ENCODE data around the gene CHCHD3. TPM values are rescaled to one million over a fixed set of nuclear protein-coding genes. Genes with fewer than 3 reads are reported as not detected.

Gene CHCHD3
- total and polyA plus RNA-seq, 12 donors: 12.3 to 113 (median 54.2) TPM

DNA sequence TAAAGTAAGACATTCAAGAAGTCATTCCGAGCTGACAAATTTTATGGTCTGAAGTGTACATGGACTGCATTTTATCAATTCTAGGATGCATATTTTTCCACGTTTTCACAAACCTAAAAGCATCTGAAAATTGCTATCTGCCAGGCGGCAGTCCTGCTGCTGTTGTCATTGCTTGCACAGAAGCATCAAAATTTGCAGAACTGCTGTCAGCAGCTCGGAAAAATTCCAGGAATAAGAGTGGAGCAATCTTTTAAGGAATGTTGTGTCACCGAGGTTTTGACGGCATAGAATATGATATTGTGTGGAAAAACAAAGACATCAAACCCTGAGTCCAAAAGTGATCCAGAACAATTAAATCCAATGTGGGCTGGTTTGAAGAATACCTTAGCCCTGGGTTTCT is 61.4 kb downstream of the CHCHD3 start:
- no peaks in the 10 kb centered on the region for H3K27me3 ChIP-seq
- DNase-seq: no peak
- intact Hi-C loops (cut with DNase I): no loop called here
- no peaks in the 10 kb centered on the region for H3K9me3 ChIP-seq (replicated peaks in 1 of 3)
- no peak for TF ChIP-seq POLR2A (IDR thresholded peaks at IDR 0.05)
- TF ChIP-seq, protein P1, sequence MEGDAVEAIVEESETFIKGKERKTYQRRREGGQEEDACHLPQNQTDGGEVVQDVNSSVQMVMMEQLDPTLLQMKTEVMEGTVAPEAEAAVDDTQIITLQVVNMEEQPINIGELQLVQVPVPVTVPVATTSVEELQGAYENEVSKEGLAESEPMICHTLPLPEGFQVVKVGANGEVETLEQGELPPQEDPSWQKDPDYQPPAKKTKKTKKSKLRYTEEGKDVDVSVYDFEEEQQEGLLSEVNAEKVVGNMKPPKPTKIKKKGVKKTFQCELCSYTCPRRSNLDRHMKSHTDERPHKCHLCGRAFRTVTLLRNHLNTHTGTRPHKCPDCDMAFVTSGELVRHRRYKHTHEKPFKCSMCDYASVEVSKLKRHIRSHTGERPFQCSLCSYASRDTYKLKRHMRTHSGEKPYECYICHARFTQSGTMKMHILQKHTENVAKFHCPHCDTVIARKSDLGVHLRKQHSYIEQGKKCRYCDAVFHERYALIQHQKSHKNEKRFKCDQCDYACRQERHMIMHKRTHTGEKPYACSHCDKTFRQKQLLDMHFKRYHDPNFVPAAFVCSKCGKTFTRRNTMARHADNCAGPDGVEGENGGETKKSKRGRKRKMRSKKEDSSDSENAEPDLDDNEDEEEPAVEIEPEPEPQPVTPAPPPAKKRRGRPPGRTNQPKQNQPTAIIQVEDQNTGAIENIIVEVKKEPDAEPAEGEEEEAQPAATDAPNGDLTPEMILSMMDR (IDR thresholded peaks at IDR 0.05): no peak
- no peak overlapping the region for H3K27ac ChIP-seq
- no peaks in the 10 kb centered on the region for H3K36me3 ChIP-seq (replicated peaks in 1 of 2)
- WGBS, 4 donors: 92 to 94% (median 93%) methylated on average over 6 of the region's 6 CpGs
- H3K4me3 ChIP-seq: no peak overlapping the region
- no peaks in the 10 kb centered on the region for H3K4me1 ChIP-seq (replicated peaks in 1 of 2)

DNA sequence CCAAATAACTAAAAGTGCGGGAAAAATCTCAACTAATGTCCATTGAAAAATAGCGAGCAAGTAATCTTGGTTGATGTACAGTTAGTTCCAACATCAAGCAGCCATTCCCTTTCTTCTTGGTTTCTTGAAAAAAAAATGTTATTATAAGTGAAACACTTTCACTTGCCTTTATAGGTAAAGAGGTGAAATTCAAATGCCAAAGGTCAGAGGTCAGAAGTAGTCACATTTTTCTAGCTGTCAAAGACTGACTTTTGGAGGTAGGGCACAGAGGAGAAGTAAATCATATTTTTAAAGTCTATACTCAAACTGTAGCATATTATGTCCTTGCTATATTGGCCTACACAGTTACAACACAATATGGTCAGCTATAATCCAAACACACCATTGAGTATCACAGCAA is 62.3 kb downstream of the CHCHD3 start:
- no peaks in the 10 kb centered on the region for H3K36me3 ChIP-seq (replicated peaks in 1 of 2)
- TF ChIP-seq, protein P1 (IDR thresholded peaks at IDR 0.05): no peak
- no peak for TF ChIP-seq POLR2A (IDR thresholded peaks at IDR 0.05)
- H3K27me3 ChIP-seq: no peaks in the 10 kb centered on the region
- H3K4me3 ChIP-seq: no peak overlapping the region
- intact Hi-C loops (cut with DNase I): no loop called here
- H3K9me3 ChIP-seq (replicated peaks in 1 of 3): no peaks in the 10 kb centered on the region
- no peak for DNase-seq
- no peak overlapping the region for H3K27ac ChIP-seq
- H3K4me1 ChIP-seq (replicated peaks in 1 of 2): no peaks in the 10 kb centered on the region
- 96 to 99% (median 99%) methylated on average over 2 of the region's 2 CpGs for WGBS, 4 donors

GRCh38 chr7:133016604-133017003 is 65.3 kb downstream of the CHCHD3 start:
- Histone ChIP-seq H3K9me3 (replicated peaks in 1 of 3) (no peaks in the 10 kb centered on the region), H3K4me1 (replicated peaks in 1 of 2) (no peaks in the 10 kb centered on the region), H3K27me3 (no peaks in the 10 kb centered on the region), H3K4me3 (no peak overlapping the region), H3K36me3 (replicated peaks in 1 of 2) (no peaks in the 10 kb centered on the region), H3K27ac (no peak overlapping the region)
- TF ChIP-seq POLR2A (IDR thresholded peaks at IDR 0.05): no peak
- TF ChIP-seq, protein P1 (IDR thresholded peaks at IDR 0.05): no peak
- intact Hi-C loops (cut with DNase I): no loop called here
- DNase-seq: no peak
- 81 to 88% (median 83%) methylated on average over 4 of the region's 4 CpGs for WGBS, 4 donors

GRCh38 chr7:133015888-133016287 is 66.0 kb downstream of the CHCHD3 start:
- TF ChIP-seq, protein P1 (IDR thresholded peaks at IDR 0.05): no peak
- TF ChIP-seq POLR2A (IDR thresholded peaks at IDR 0.05): no peak
- H3K4me1 ChIP-seq (replicated peaks in 1 of 2): no peaks in the 10 kb centered on the region

More at GRCh38 chr7:133015888-133016287, 66.0 kb downstream of the CHCHD3 start:
- Histone ChIP-seq H3K27me3 (no peaks in the 10 kb centered on the region), H3K4me3 (no peak overlapping the region), H3K27ac (no peak overlapping the region), H3K36me3 (replicated peaks in 1 of 2) (no peaks in the 10 kb centered on the region), H3K9me3 (replicated peaks in 1 of 3) (no peaks in the 10 kb centered on the region)
- no peak for DNase-seq
- intact Hi-C loops (cut with DNase I): no loop called here
